Inflammatory macrophage treated with lipopolysaccharide for 4 hours (primary cell): ENCODE measurements around the gene ALOX5.

Source experiments
- DNase-seq: peaks from one replicate; pipeline ENCODE4 v3.0.0-alpha.2; 2020

ALOX5 gene

DNA sequence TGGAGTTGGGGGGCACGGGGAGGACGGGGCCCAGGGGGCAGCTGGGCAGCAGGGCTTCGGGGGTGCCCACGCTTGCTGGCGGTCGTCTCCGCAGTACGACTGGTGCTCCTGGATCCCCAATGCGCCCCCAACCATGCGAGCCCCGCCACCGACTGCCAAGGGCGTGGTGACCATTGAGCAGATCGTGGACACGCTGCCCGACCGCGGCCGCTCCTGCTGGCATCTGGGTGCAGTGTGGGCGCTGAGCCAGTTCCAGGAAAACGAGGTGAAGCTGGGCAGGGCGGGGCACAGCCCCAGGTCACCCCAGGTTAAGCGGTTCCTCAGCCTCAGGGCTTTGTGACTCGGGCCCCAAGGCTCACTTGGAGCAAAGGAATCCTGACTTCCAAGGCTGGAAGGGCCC lies 70.0 kb downstream of the ALOX5 start:
- DNase-seq: no peak

DNA sequence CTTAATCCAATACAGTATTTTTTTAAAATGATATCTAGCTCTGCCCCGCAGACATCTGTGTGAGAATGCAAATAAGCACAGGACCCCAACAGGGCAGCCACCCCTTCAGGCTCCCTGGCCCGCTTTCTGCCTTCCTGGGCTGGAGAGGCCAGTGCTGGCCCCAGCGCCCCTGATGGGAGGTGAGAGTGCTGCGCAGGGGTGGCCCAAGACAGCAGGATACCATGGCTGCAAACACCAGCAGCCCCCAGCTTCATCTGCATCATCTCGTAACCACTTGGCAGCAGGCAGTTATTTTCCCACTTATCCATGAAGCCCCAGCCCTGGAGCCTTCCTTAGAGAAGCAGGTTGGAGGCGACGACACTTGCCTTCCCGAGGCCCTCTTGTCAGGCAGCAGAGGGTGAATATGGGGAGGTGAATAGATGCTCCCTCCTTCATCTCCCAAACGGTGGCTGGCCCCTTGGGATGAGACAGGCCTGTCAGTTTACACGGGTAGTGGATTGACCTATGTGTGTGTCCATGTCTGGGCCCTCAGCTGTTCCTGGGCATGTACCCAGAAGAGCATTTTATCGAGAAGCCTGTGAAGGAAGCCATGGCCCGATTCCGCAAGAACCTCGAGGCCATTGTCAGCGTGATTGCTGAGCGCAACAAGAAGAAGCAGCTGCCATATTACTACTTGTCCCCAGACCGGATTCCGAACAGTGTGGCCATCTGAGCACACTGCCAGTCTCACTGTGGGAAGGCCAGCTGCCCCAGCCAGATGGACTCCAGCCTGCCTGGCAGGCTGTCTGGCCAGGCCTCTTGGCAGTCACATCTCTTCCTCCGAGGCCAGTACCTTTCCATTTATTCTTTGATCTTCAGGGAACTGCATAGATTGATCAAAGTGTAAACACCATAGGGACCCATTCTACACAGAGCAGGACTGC lies 71.2 kb downstream of the ALOX5 start:
- no peak for DNase-seq

- DNase-seq: no peak
Measured at GRCh38 chr10:45446858-45447257, 72.8 kb downstream of the ALOX5 start.

GRCh38 chr10:45447416-45447815 lies 73.4 kb downstream of the ALOX5 start:
- DNase-seq: no peak

DNA sequence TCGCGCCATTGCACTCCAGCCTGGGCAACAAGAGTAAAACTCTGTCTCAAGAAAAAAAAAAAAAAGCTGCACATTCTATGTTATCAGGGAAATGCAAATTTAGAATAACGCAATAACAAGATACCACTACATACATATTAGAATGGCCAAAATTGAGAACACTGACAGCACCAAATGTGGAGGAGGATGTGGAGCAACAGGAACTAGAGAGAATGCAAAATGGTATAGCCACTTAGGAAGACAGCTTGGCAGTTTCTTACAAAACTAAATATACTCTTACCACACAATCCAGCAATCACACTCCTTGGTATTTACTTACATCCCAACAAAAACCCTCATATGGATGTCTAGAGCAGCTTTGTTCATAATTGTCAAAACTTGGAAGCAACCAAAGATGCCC lies 76.8 kb downstream of the ALOX5 start:
- DNase-seq: peak; percentile 13

GRCh38 chr10:45451407-45451806 lies 77.4 kb downstream of the ALOX5 start:
- DNase-seq: no peak

DNA sequence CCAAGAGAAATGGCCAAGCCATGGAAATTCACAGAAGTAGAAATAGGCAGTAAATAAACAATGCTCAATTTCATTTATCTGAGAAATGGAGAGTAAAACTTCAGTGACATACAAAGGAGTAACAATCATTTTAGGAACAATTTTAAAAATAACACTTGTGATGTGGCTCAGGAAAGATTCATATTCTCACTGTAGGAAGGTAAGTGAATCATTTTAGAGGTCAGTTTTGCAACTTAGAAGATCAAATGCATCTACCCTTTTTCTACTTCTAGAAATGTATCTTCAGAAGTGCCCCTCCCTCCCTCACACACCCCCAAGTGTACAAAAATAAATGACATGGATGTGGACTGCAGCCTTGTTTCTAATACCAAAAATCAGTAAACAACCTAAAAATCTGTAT lies 78.3 kb downstream of the ALOX5 start:
- DNase-seq: no peak

- peak; percentile 30 for DNase-seq
Measured at GRCh38 chr10:45452743-45453452, 78.9 kb downstream of the ALOX5 start.

- peak; percentile 50 for DNase-seq
Measured at GRCh38 chr10:45453639-45454255, 79.7 kb downstream of the ALOX5 start.

DNA sequence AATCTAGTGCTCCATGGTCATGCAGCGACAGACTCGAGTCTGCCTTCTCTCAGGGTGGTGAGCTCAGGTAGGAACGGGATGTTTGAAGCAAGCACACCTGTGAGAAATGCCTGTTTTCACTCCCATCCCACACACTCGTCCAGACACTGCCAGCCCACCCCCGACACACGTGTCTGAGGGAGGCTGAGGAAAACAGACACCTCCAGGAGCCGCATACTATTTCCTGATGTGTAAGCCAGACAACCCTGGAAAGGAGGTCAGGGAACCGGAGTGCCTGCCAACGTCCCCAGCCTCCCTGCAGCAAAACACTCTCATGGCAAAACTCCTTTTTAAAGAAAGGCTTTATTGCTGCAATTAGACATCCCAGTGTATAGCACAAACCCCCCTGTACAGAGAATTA lies 80.2 kb downstream of the ALOX5 start:
- no peak for DNase-seq

GRCh38 chr10:45454859-45455258 lies 80.8 kb downstream of the ALOX5 start:
- peak; percentile 24 for DNase-seq

GRCh38 chr10:45456233-45456632 lies 82.2 kb downstream of the ALOX5 start:
- DNase-seq: no peak

- no peak for DNase-seq
Measured at GRCh38 chr10:45456822-45457221, 82.8 kb downstream of the ALOX5 start.

GRCh38 chr10:45457487-45457886 lies 83.5 kb downstream of the ALOX5 start:
- no peak for DNase-seq

- DNase-seq: peak; percentile 83
Measured at GRCh38 chr10:45460235-45460878, 86.3 kb downstream of the ALOX5 start.

GRCh38 chr10:45461034-45461433 lies 87.0 kb downstream of the ALOX5 start:
- DNase-seq: peak; percentile 99

GRCh38 chr10:45463244-45464116 lies 89.5 kb downstream of the ALOX5 start:
- DNase-seq: peak; percentile 24

DNA sequence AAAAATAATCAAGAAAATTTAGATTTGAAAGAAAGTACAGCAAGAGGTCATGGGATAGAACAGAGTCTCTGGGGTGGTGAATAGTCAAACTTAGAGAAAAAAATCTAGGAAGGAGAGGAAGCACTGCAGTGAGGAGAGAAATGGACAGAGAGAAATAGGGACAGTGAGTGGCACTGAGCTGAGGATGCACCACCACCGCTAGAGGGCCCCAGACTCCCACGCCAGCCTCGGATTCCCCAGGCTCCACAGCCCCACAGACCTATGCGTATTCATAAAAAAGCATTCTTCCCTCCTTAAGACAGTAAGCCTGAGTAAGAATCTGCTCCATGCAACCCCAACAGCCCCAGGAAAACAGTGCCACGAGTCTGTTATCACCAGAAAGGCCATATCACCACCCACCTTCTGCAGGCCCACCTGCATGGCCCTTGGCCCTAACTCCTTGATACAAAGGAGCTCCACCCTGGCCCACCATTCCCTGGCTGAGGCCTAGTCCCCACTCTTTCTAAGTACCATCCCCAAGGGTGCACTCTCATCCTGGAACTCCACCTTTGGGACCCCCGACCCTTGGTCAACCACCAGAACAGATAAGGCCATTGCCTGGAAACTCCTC lies 91.0 kb downstream of the ALOX5 start:
- peak; percentile 73 for DNase-seq

DNA sequence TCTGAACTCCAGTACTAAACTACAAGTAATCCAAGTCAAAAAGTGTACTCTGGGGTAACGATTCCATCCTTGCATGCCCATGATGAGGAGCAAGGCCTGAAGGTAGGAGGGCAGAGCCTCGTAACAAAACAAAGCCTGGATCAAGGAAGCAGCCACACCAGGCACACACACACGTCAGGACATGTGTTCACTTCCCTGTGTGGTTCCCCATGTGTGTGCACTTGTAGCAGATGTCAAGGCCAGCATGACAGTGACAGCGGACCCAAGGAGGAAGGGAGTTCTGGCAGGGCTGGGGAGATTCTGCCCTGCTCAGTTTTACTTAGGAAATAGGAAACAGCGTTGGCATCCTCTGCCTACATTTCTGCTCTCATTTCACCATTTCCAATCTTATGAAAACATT lies 92.8 kb downstream of the ALOX5 start:
- peak; percentile 79 for DNase-seq

- DNase-seq: no peak
Measured at GRCh38 chr10:45468079-45468478, 94.1 kb downstream of the ALOX5 start.
